ENCODE measurements around the gene HIF3A.
A peak's percentile ranks its signal among the peaks of the same experiment; 100 is the strongest.

The HIF3A gene

GRCh38 chr19:46330319-46330918, 33.6 kb downstream of the HIF3A start:
- DNase-seq (ENCODE audit: low read depth in 2 of 2): no peak

GRCh38 chr19:46337487-46337886, 40.6 kb downstream of the HIF3A start:
- no peak for DNase-seq (ENCODE audit: low read depth in 2 of 2)

GRCh38 chr19:46339446-46339845, 42.6 kb downstream of the HIF3A start:
- no peak for DNase-seq (ENCODE audit: low read depth in 2 of 2)

GRCh38 chr19:46340051-46340659, 43.3 kb downstream of the HIF3A start:
- DNase-seq (ENCODE audit: low read depth in 2 of 2): no peak

GRCh38 chr19:46341937-46342336, 45.1 kb downstream of the HIF3A start:
- no peak for DNase-seq (ENCODE audit: low read depth in 2 of 2)

GRCh38 chr19:46344363-46344762, 47.5 kb downstream of the HIF3A start:
- no peak for DNase-seq (ENCODE audit: low read depth in 2 of 2)

- no peak for DNase-seq (ENCODE audit: low read depth in 2 of 2)
Observed at GRCh38 chr19:46345157-46345556, 48.3 kb downstream of the HIF3A start.

GRCh38 chr19:46346821-46347571, 50.2 kb downstream of the HIF3A start, which contains the start of gene PPP5C:
TSS of gene PPP5C (plus strand) at chr19:46347087. CDS start at chr19:46347097, 10 bp downstream.
- peak; percentile 74 to 84 for DNase-seq (ENCODE audit: low read depth in 2 of 2)

- DNase-seq (ENCODE audit: low read depth in 2 of 2): no peak
Observed at GRCh38 chr19:46347572-46347883, 50.7 kb downstream of the HIF3A start.

GRCh38 chr19:46347985-46348384, 51.1 kb downstream of the HIF3A start:
- DNase-seq (ENCODE audit: low read depth in 2 of 2): no peak

- DNase-seq (ENCODE audit: low read depth in 2 of 2): no peak
Observed at GRCh38 chr19:46349311-46349993, 52.6 kb downstream of the HIF3A start.

- DNase-seq (ENCODE audit: low read depth in 2 of 2): no peak
Observed at GRCh38 chr19:46350029-46350757, 53.4 kb downstream of the HIF3A start.

- DNase-seq (ENCODE audit: low read depth in 2 of 2): peak in 1 of 2 donors; percentile 33
Observed at GRCh38 chr19:46350758-46351159, 53.9 kb downstream of the HIF3A start.

GRCh38 chr19:46351241-46352041, 54.6 kb downstream of the HIF3A start:
- DNase-seq (ENCODE audit: low read depth in 2 of 2): peak in 1 of 2 donors; percentile 16

- no peak for DNase-seq (ENCODE audit: low read depth in 2 of 2)
Observed at GRCh38 chr19:46353730-46354528, 57.1 kb downstream of the HIF3A start.

GRCh38 chr19:46355234-46356148, 58.6 kb downstream of the HIF3A start:
- no peak for DNase-seq (ENCODE audit: low read depth in 2 of 2)

- DNase-seq (ENCODE audit: low read depth in 2 of 2): no peak
Observed at GRCh38 chr19:46356149-46357055, 59.6 kb downstream of the HIF3A start.
